Upper lobe of right lung (tissue), 1 donor: ENCODE results near the gene RHNO1. TPM values are rescaled to one million over a fixed set of nuclear protein-coding genes. Genes with fewer than 3 reads are reported as not detected.
"Not testable (repeated sequence)": the region's sequence is repeated elsewhere in the genome, so short reads cannot be mapped to it uniquely, and the experiment has no call there.

ENCODE experiments used
- ATAC-seq: fragments of 200-7000 bp; cut with Tn5 transposase; one replicate; pipeline ENCODE4 v1.9.1; 2020; ENCODE audit warnings: mild to moderate bottlenecking, moderate library complexity
- DNase-seq: peaks from one replicate; pipeline ENCODE4 v3.0.0-alpha.2; 2020
- H3K27ac ChIP-seq: fragments of 200-600 bp; one replicate; pipeline ENCODE4 v1.8.0; 2022
- H3K27me3 ChIP-seq: fragments of 200-600 bp; one replicate; pipeline ENCODE4 v1.8.0; 2022; ENCODE audit warnings: mild to moderate bottlenecking
- H3K36me3 ChIP-seq: fragments of 200-600 bp; one replicate; pipeline ENCODE4 v1.8.0; 2022
- H3K4me1 ChIP-seq: fragments of 200-600 bp; one replicate; pipeline ENCODE4 v1.8.0; 2022
- H3K4me3 ChIP-seq: fragments of 200-600 bp; one replicate; pipeline ENCODE4 v1.8.0; 2022; ENCODE audit warnings: mild to moderate bottlenecking
- H3K9me3 ChIP-seq: fragments of 200-600 bp; one replicate; pipeline ENCODE4 v1.8.0; 2022
- CTCF ChIP-seq: fragments of 200-600 bp; IDR thresholded peaks from one replicate; pipeline ENCODE4 v1.8.0; 2022; ENCODE audit warnings: antibody characterized with exemption
- intact Hi-C: fragments of 100-400 bp; cut with DNase I; formaldehyde crosslinking; loops from one replicate; pipeline ENCODE4 v1.11.0; 2022
- total RNA-seq: library from RNA; stranded (reverse); fragmentation: NEBNext Ultra II Directional; extraction: Animal tissue kit (Norgen Biotek cat#: 25700); gene quantifications from one replicate; pipeline ENCODE4 v1.2.1, GENCODE V29; 2021
- donor health status: DM: no; HTN: yes; CAD: no; lungs with severe emphysema.

The RHNO1 gene
- total RNA-seq, 1 donor from 2014 or later, result 15.2 TPM

DNA sequence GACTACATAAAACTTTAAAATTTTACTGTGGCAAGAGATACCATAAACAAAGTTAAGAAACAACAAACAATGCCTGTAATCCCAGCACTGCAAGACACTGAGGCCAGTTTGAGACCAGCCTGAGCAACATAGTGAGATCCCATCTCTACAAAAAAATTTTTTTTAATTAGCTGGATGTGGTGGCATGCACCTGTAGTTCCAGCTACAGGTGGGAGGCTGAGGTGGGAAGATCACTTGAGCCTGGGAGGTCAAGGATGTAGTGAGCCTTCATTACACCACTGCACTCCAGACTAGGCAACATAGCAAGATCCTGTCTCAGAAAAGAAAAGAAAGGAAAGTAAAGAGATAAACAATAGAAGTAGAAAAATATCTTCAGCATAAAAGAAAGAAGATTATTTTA is 16.9 kb upstream of the RHNO1 start:
- Histone ChIP-seq H3K27me3 (no peaks in the 10 kb centered on the region), H3K4me1 (no peaks in the 10 kb centered on the region), H3K4me3 (no peak overlapping the region), H3K9me3 (no peaks in the 10 kb centered on the region), H3K27ac (no peak overlapping the region), H3K36me3 (no peaks in the 10 kb centered on the region)
- intact Hi-C loops, result no loop called here
- TF ChIP-seq CTCF, result no peak
- ATAC-seq (no peak), DNase-seq (no peak)

DNA sequence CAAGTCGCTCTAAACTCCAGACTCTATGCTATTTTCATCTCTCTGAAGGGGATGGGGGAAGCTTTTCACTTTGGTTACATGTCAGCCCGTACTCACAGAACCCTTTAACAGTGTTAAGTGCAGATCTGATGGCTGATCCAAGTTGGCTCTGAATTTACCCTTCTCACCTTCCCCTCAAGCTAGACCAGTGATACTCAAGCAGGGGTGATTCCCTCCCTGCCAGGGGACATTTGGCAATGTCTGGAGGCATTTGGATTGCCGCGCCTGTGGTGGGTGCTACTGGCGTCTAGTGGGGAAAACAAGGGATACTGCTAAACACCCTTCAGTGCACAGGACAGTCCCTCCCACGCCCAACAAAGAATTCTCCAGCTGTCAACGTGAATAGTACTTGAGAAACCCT is 14.1 kb upstream of the RHNO1 start:
- no peak for TF ChIP-seq CTCF
- Histone ChIP-seq H3K4me3 (no peak overlapping the region), H3K27me3 (no peaks in the 10 kb centered on the region), H3K9me3 (no peaks in the 10 kb centered on the region), H3K36me3 (no peaks in the 10 kb centered on the region), H3K27ac (no peak overlapping the region), H3K4me1 (no peaks in the 10 kb centered on the region)
- DNase-seq (no peak), ATAC-seq (no peak)
- intact Hi-C loops, result no loop called here

- not testable (repeated sequence) for H3K36me3 ChIP-seq, H3K4me1 ChIP-seq, H3K27ac ChIP-seq
Measured at GRCh38 chr12:2863402-2863801, 13.6 kb upstream of the RHNO1 start.

GRCh38 chr12:2864198-2864597 is 12.8 kb upstream of the RHNO1 start:
- H3K27ac ChIP-seq, result no peak overlapping the region
- no peaks in the 10 kb centered on the region for H3K4me1 ChIP-seq
- intact Hi-C loops, result no loop called here
- H3K4me3 ChIP-seq, result no peak overlapping the region
- no peaks in the 10 kb centered on the region for H3K9me3 ChIP-seq
- H3K36me3 ChIP-seq, result no peaks in the 10 kb centered on the region
- no peaks in the 10 kb centered on the region for H3K27me3 ChIP-seq
- no peak for TF ChIP-seq CTCF
- DNase-seq (no peak), ATAC-seq (no peak)

More at GRCh38 chr12:2863402-2863801, 13.6 kb upstream of the RHNO1 start:
- H3K9me3 ChIP-seq, intact Hi-C loops, DNase-seq, H3K4me3 ChIP-seq, ATAC-seq, H3K27me3 ChIP-seq: not testable (repeated sequence)

GRCh38 chr12:2868986-2869632 is 7.9 kb upstream of the RHNO1 start:
- H3K27me3 ChIP-seq, H3K4me1 ChIP-seq, intact Hi-C loops, H3K4me3 ChIP-seq, H3K36me3 ChIP-seq, H3K27ac ChIP-seq, H3K9me3 ChIP-seq, ATAC-seq, DNase-seq: not testable (repeated sequence)

GRCh38 chr12:2876431-2877046 is 484 bp upstream of the RHNO1 start:
- peak; percentile 51 for ATAC-seq
- intact Hi-C loops, result no loop called here
- no peak for DNase-seq

More at GRCh38 chr12:2876431-2877046, 484 bp upstream of the RHNO1 start:
- no peaks in the 10 kb centered on the region for H3K27me3 ChIP-seq
- no peak for TF ChIP-seq CTCF
- peak overlapping the region; percentile 98 for H3K4me3 ChIP-seq
- H3K36me3 ChIP-seq, result no peaks in the 10 kb centered on the region
- H3K27ac ChIP-seq, result peak overlapping the region; percentile 97
- H3K4me1 ChIP-seq, result peaks cover 18% of the 10 kb centered on the region
- H3K9me3 ChIP-seq, result no peaks in the 10 kb centered on the region
